ENCODE measurements around the gene CHRDL2. TPM values are rescaled to one million over a fixed set of nuclear protein-coding genes. Genes with fewer than 3 reads are reported as not detected.

Gene CHRDL2
- polyA plus RNA-seq, 1 of the 3 experiments (the other 2 are of a cell fraction) = not detected

- DNase-seq = no peak
- H3K4me2 ChIP-seq = no peak overlapping the region
- WGBS (ENCODE audit: low lambda C conversion rate) = 75% methylated on average over 6 of the region's 6 CpGs
- H2AFZ ChIP-seq (ENCODE audit: low read depth) = no peak overlapping the region; the same call in 1 of the 2 replicates
- H3K36me3 ChIP-seq (replicated peaks in 1 of 2; ENCODE audit: control insufficient read depth in 1 of 2, insufficient read depth in 2 of 2, low read length in 1 of 2) = no peaks in the 10 kb centered on the region
- ChIA-PET POLR2A (no interaction called here), CTCF (interaction anchor here (0.8 to 7.8 kb wide), 4 partner anchors 15 to 17 kb away, joined by 3 to 58 read pairs (median 8); no protein-coding TSS in a partner anchor)
- H3F3A ChIP-seq (replicated peaks; ENCODE audit: insufficient read depth) = peaks cover 3% of the 10 kb centered on the region
- H3K9me2 ChIP-seq = no peaks in the 10 kb centered on the region
- no peaks in the 10 kb centered on the region for H4K20me1 ChIP-seq (ENCODE audit: insufficient read depth)
- no peaks in the 10 kb centered on the region for H3K79me2 ChIP-seq (ENCODE audit: insufficient read depth)
- TF ChIP-seq GABPA (IDR thresholded peaks at IDR 0.05; ENCODE audit: low read depth) (no peak), GATA2 (CRISPR knock-in tag; IDR thresholded peaks at IDR 0.05) (no peak), MEF2A (IDR thresholded peaks at IDR 0.05; ENCODE audit: borderline replicate concordance, low read depth) (no peak), RXRA (IDR thresholded peaks at IDR 0.05; ENCODE audit: borderline replicate concordance, low read depth) (no peak), RAD21 (IDR thresholded peaks at IDR 0.05; ENCODE audit: low read length) (no peak)
- H3K27me3 ChIP-seq (ENCODE audit: insufficient read depth) = no peaks in the 10 kb centered on the region
- H3K27ac ChIP-seq (ENCODE audit: low read depth in 2 of 2, low read length in 1 of 2) = no peak overlapping the region
- H3K9ac ChIP-seq = no peak overlapping the region
- H3K4me3 ChIP-seq (ENCODE audit: low read depth in 2 of 2, low read length in 1 of 2) = no peak overlapping the region
- no peaks in the 10 kb centered on the region for H3K9me3 ChIP-seq
- H3K4me1 ChIP-seq (ENCODE audit: control insufficient read depth in 1 of 2, insufficient read depth in 2 of 2, low read depth in 1 of 2, low read length in 1 of 2) = no peaks in the 10 kb centered on the region; a peak in 1 of 4 replicates
Measured at GRCh38 chr11:74687237-74688023, 43.8 kb downstream of the CHRDL2 start.

GRCh38 chr11:74686792-74687191 is 44.4 kb downstream of the CHRDL2 start:
- Histone ChIP-seq H3K4me1 (ENCODE audit: control insufficient read depth in 1 of 2, insufficient read depth in 2 of 2, low read depth in 1 of 2, low read length in 1 of 2) (peaks cover 0 to 2% of the 10 kb centered on the region in 2 experiments; a peak in 1 of 4 replicates), H2AFZ (ENCODE audit: low read depth) (no peak overlapping the region), H3K79me2 (ENCODE audit: insufficient read depth) (no peaks in the 10 kb centered on the region), H3K36me3 (replicated peaks in 1 of 2; ENCODE audit: control insufficient read depth in 1 of 2, insufficient read depth in 2 of 2, low read length in 1 of 2) (no peaks in the 10 kb centered on the region), H3K4me2 (no peak overlapping the region), H3K9me2 (no peaks in the 10 kb centered on the region), H3K9me3 (no peaks in the 10 kb centered on the region), H3K4me3 (ENCODE audit: low read depth in 2 of 2, low read length in 1 of 2) (no peak overlapping the region), H3K9ac (no peak overlapping the region), H3F3A (replicated peaks; ENCODE audit: insufficient read depth) (peaks cover 3% of the 10 kb centered on the region), H3K27ac (ENCODE audit: low read depth in 2 of 2, low read length in 1 of 2) (no peak overlapping the region), H4K20me1 (ENCODE audit: insufficient read depth) (no peaks in the 10 kb centered on the region), H3K27me3 (ENCODE audit: insufficient read depth) (no peaks in the 10 kb centered on the region)
- ChIA-PET POLR2A (no interaction called here), CTCF (interaction anchor here (0.8 to 7.8 kb wide), 4 partner anchors 14 to 39 kb away, joined by 3 to 58 read pairs (median 3); no protein-coding TSS in a partner anchor)
- no peak for DNase-seq
- 68% methylated on average over 3 of the region's 4 CpGs for WGBS (ENCODE audit: low lambda C conversion rate)
- no peak for TF ChIP-seq NRF1 (IDR thresholded peaks at IDR 0.05; ENCODE audit: low read depth, low read length)
- no peak for TF ChIP-seq CHD2 (IDR thresholded peaks at IDR 0.05; ENCODE audit: low read length, partially characterized antibody)

- Histone ChIP-seq H3F3A (replicated peaks; ENCODE audit: insufficient read depth) (peaks cover 3% of the 10 kb centered on the region), H3K27me3 (ENCODE audit: insufficient read depth) (no peaks in the 10 kb centered on the region), H3K9me3 (no peaks in the 10 kb centered on the region), H2AFZ (ENCODE audit: low read depth) (no peak overlapping the region), H3K4me3 (ENCODE audit: low read depth in 2 of 2, low read length in 1 of 2) (no peak overlapping the region), H3K9ac (no peak overlapping the region), H3K4me1 (ENCODE audit: control insufficient read depth in 1 of 2, insufficient read depth in 2 of 2, low read depth in 1 of 2, low read length in 1 of 2) (peaks cover 0 to 5% of the 10 kb centered on the region in 2 experiments; a peak in 1 of 4 replicates), H4K20me1 (ENCODE audit: insufficient read depth) (no peaks in the 10 kb centered on the region), H3K27ac (ENCODE audit: low read depth in 2 of 2, low read length in 1 of 2) (no peak overlapping the region), H3K9me2 (no peaks in the 10 kb centered on the region), H3K79me2 (ENCODE audit: insufficient read depth) (no peaks in the 10 kb centered on the region), H3K4me2 (no peak overlapping the region), H3K36me3 (replicated peaks in 1 of 2; ENCODE audit: control insufficient read depth in 1 of 2, insufficient read depth in 2 of 2, low read length in 1 of 2) (no peaks in the 10 kb centered on the region)
- DNase-seq = no peak
- POLR2A ChIA-PET = no interaction called here
- 97% methylated on average over 3 of the region's 3 CpGs for WGBS (ENCODE audit: low lambda C conversion rate)
- CTCF ChIA-PET = interaction anchor here (0.9 to 7.8 kb wide), 4 partner anchors 16 to 48 kb away, joined by 3 to 58 read pairs (median 3); no protein-coding TSS in a partner anchor
- TF ChIP-seq RAD21 (IDR thresholded peaks at IDR 0.05; ENCODE audit: low read length) = no peak
- no peak for TF ChIP-seq FOSL2 (IDR thresholded peaks at IDR 0.05; ENCODE audit: borderline replicate concordance, low read depth)
- no peak for TF ChIP-seq RCOR1 (IDR thresholded peaks at IDR 0.05; ENCODE audit: low read length)
- TF ChIP-seq POLR2AphosphoS5 (IDR thresholded peaks at IDR 0.05; ENCODE audit: low read depth, low read length) = no peak
- no peak for TF ChIP-seq CHD2 (IDR thresholded peaks at IDR 0.05; ENCODE audit: low read length, partially characterized antibody)
- no peak for TF ChIP-seq PBX3 (IDR thresholded peaks at IDR 0.05)
- no peak for TF ChIP-seq TAF1 (IDR thresholded peaks at IDR 0.05; ENCODE audit: borderline replicate concordance, low read depth, low read length)
- TF ChIP-seq GABPA (IDR thresholded peaks at IDR 0.05; ENCODE audit: low read depth) = no peak
- no peak for TF ChIP-seq EZH2phosphoT487 (IDR thresholded peaks at IDR 0.05; ENCODE audit: borderline replicate concordance, low read depth)
- no peak for TF ChIP-seq ZBTB33 (IDR thresholded peaks at IDR 0.05; ENCODE audit: borderline replicate concordance, low read depth)
- TF ChIP-seq YY1 (IDR thresholded peaks at IDR 0.05; ENCODE audit: low read depth) = no peak
- TF ChIP-seq MXI1 (IDR thresholded peaks at IDR 0.05; ENCODE audit: low read depth, low read length) = no peak
- TF ChIP-seq RXRA (IDR thresholded peaks at IDR 0.05; ENCODE audit: borderline replicate concordance, low read depth) = no peak
- TF ChIP-seq EP300 (IDR thresholded peaks at IDR 0.05; ENCODE audit: borderline replicate concordance in 1 of 2, low read depth in 1 of 2, low read length in 1 of 2) = no peak
Measured at GRCh38 chr11:74685905-74686304, 45.3 kb downstream of the CHRDL2 start.
